Measurements from ENCODE around the gene SLC16A8.
A peak's percentile ranks its signal among the peaks of the same experiment; 100 is the strongest.

The SLC16A8 gene

DNA sequence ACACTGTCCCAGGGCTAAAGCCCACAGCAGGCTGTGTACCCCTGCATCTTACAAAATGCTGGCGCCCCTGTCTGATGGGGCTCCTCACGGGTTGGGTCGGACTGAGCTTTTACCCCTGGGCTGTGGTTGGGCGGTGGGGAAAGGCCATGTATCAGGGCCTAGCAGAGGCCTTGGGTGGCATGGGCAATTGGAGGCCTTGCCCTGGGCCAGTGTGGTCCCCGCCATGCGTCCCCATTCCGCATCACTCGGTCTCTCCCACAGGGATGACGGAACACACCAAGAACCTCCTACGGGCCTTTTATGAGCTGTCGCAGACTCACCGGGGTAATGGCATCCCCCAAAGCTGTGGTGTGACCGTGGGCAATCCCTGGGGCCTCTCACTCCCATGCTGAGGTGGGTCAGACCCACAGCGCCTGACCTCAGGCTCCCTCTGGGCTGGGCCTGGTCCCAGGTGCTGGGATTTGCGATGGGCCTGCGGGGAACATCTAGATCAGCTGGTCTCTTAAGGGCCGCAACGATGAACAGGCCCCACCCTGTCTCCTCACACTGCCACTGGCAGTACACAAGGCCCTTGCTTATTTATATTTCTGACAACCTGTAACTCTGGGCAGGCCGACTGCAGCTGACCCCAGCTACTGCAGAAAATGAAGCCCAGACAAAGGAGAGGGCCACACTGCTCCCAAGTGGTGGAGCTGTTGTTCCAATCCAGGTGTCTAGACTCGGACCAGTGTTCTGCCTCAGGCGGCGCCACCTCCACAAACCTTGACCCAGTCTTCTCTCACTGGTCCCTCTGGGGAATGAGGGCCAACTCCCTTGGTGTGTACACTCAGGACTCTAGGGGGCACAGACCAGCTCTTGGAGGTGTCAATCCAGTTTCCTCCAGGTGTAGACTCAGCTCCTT is 12.3 kb downstream of the SLC16A8 start:
- DNase-seq: no peak

DNA sequence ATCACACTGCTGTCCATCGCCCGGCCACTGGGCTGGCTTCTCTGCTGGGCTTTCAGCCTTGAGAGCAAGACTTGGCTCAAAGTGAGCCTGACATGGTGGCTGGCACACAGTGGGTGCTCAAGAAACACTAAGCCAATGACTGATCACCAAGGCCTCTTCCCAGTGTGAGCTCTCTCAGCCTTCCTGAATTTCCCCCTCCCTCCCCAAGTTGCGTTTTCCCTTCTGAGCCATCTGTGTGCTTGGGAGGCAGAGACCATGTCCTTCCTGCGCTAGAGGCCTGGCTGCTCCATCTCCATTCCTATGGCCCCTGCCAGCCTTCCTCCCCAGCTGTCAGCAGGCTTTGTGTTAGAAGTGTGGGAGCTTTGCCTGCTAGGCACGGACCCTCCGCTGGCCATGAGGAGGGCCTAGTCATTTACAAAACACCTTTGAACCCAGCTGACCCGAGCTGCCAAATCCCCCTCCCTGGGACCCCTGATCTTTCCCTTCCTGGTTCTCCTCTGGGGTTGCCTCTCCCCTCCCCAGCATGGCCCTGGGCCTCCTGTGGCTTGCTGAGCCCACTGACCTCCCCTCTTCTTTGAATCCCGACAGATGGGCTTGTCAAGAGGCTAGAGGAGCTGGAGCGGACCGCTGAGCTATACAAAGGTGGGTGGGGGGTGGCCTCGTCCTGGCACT is 13.6 kb downstream of the SLC16A8 start:
- no peak for DNase-seq

DNA sequence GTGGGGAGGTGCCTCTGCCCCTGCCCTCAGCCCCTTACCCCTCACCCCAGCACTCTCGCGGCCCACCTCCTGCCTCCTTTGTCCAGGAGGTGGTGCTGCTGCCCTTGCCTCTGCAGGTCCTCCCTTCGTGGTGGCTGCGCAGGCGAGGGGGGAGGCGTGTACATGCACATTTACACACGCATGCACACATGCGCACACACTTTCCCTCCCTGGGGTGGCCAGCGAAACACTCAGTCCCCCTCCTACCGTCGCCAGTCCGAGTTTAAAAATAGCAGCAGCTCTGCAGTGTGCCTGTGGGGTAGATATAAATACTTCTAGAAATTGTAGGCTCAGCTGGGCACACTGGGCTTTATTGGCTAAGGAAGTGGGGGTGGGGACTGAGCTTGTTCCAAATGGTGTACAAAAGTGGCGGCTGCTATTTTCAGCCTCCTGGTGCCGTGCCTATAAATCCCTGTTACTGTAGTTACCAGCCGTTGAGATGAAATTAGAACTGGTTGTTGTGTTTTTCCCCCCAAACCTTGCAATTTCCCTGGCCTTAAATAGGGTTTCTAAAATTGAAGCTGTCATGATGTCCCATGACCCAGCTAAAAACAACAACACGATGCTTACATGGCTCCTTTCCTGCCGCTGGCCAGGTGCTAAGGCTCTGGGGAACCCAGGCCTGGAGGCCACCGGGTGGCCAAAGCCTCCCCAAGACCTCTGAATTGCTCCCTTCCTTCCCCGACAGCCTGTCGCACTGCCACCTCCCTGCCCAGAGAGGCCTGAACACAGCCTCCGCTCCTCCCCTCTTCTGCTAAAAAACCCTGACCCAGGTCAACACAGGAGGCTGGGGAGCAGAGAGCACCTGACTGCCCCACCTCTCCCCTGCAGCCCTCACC is 14.4 kb downstream of the SLC16A8 start:
- DNase-seq: no peak

DNA sequence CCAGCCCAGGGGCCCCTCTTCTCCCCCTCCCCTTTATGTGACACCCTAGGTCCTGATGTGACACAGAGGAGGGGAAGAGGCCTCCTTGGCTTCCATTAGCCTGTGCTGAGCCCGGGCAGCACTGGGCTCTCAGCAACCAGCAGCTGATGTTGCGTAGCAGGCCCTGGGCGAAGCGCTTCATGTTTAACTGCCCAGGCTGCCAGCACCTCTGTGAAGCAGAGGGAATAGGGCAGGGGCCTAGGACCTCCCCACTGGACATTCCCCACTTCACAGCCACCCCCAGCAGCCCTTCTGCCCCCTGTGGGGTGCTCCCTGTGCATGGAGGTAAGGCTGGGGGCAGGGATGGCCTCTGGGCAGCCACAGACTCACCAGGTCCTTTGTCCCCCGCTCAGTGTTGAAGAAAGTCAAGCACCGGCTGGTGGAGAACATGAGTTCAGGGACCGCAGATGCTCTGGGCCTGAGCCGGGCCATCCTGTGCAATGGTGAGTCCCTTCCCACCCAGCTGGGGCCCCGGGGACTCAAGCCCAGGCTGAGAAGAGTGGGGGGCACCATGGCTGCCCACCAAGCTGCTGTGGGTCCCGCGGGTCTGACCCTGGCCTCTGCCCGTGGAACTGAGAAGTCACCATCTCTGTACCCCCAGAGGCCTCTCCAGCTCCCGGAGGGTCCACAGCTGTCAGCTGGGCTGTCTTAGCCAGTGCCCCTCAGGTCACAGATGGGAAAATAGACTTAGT is 15.2 kb downstream of the SLC16A8 start:
- DNase-seq: no peak

DNA sequence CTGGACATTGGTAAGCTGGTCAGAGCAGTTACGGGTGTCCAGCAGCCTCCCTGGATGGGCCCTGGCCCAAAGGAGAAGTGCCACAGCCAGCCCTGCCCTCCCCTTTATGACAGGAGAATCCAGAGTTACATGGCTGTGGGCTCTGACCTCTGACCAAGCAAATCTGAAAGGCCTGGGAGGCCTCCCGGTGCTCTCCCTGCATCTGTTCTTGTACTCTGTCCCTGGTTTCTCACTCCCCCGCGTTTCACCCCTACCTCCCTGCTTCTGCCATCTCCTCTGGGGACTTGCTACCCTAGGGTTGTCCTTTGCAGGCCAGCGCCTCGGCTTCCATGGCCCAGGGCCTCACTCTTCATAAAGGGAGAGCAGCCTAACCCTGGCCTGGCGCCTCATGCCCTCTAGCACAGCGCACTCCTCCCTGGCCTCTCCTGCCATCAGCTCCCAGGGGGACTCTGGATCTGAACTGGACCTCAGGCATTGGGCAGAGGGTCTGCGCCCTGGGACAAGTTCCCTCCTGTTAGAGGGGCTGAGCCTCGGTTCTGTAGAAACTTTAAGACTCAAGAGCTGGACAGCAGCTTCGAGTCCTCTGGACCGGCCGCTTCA is 16.1 kb downstream of the SLC16A8 start:
- no peak for DNase-seq

DNA sequence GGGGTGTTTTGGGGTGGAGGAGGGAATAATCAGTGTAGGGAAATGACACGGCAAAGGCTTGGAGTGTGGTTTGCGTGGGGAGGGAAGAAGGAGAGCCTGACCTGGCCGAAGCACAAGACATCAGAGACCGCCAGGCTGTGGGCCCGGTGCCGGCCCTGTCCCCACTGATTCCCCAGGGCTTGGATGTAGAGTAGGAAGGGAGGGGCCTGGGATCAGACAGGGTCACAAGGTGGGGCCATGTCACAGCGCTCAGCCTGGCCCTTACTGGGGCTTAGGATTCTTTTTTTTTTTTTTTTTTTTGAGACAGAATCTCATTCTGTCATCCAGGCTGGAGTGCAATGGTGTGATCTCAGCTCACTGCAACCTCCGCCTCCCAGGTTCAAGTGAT is 17.0 kb downstream of the SLC16A8 start:
- DNase-seq: no peak

DNA sequence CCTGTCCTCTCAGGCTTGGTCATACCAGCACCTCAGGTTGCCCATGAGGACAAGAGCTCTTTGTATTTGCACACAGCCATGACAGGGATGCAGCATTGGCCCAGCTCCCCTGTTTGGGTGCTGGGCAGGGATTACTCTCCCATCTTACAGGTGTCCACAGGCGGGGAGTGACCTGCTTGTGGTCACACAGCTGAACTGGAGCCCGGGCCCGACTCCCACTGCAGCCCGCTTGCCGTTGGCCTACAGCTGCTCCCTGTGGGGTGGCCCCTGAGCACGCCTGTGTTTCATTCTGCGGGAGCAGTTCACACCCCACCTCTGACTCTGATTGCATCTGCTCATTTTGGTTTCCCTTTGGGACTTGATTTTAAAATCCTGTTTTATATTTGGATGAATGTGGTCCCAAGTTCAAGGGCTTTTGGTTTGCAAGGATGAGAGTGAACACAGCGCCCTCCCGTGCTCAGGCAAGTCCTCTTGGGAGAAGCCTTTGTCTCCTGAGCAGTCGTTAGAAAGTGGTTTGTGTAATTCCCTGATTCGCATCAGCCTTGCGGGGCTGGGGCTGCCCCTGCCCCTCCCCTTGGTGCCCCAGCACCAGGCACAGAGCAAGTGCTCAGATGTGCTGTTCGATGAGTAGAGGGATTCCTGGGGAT is 17.5 kb downstream of the SLC16A8 start:
- no peak for DNase-seq

DNA sequence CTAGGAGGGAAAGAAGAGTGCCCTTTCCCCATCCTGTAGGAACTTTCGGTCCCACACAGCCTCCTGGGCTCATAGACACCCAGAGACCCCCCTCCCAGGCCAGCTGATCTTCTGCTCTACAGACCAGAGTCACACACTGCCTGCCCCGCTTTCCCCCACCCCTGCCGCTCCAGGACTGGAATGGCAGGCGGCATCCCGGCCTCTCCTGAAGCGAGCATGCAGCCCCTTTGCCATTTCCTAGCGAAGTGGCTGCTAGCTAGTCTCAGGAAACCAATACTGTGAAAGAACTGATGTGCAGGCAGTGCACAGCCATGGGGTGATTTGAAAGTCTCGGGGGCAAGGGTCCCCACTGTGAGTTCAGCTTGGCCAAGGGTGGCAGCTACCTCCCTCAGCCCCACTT is 18.4 kb downstream of the SLC16A8 start:
- no peak for DNase-seq

DNA sequence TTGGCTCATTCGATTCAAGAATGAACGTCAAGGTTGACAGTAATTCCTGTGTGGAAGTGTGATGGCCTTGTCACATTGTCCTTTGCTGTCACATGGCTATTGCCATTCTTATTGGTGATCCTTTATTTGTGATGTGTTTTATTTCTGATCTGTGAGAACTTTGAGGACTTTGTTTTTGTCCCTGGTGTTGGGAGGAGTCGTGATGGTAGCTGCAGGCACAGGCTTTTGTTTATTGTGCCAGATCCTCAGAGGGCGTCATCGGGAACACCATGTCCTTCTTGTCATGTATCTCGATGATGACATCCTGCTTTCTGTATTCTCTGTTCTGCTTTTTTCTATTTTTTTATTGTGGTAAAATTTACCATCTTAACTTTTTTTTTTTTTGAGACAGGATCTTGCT is 21.2 kb downstream of the SLC16A8 start:
- no peak for DNase-seq

DNA sequence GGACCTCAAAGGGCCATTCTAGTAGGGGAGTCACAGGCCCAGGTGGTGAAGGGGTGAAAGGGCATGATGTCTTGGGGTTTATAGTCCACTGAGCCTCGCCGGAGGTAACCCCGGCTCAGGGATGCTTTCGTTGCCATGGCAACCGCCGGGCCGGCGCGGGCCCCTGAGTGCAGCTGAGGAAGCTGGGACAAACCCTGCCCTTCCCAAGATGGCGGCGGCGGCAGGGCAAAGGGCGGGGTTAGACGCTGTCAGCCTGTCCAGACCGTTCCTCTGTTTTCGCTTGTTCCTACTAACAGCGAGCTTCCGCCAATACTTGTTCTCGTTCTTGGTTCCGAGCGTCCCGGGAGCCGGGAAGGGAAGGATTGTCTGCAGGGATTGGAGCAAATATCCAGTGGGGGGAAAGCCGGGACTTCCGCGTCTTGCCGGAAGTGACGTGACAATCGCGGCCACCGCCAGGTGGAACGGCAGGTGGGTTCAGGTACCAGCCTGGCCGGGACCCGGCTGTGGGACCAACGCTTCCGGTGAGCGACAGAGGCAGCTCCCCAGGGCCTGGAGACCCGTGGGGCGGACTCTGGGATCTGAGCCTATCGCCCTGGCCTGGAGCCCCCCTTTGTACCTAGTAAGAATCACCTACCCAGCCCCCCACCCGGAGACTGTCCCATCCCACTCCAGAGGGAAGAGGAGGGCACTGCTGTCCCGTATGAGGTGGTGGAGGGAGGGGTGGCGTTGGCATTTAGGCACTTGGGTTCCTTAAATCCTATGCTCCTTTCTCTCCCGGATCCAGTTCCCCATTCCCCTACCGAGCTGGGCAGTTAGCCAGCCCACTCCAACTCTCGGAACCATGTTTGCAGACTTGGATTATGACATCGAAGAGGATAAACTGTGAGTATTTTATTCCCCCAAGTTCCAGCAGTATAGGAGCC is 26.8 kb downstream of the SLC16A8 start, which contains the start of gene PICK1:
Gene PICK1, plus strand, starts transcription at position 436 of the 923 bp plus-strand sequence. Its CDS starts 406 bp downstream, at position 842.
- peak; percentile 60 to 80 (median 72) for DNase-seq

DNA sequence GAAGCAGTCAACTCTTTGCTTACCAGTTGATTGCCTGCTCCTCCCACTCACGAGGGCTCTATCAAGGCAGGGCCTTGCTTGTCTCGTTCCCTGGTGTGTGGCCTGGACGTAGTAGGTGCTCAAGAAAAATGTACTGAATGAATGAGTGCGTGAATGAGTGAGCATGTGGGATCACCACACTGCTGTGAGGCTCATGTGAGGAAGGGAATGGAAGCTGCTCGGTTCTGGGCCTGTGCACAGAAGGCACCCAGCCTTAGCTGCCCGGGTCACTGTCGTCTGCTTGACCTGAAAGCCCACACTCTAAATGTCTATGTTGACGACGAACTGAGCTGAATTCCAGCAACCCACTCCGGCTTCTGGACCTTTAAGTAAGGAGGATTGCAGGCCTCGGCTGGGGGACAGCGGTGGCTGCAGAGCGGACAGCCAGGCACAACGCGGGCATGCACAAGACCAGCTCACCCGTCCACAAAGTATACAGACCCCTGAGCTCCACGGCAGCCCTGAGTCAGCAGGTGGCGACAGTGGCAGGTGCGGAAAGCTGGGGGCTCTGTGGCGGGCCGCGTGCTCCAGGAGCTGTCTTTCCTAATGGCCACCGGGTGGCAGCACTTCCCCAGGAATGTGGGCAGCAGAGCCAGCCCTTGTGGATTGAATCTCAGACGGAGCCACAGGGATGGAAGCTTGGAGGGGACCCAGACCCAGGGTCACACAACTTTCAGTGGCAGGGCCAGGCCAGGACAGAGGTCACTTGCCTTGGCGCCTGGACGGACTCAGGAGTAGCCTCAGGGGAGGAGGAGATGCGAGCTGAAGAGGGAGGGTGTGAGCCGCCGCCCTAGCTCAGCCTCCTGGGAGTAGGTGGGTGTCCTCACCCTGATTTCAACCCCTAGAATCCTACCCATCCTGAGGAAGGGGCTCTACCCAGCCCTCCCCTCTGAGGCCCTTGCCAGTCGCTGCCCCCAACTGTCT is 31.8 kb downstream of the SLC16A8 start:
- DNase-seq: peak; percentile 53 to 70 (median 66)

DNA sequence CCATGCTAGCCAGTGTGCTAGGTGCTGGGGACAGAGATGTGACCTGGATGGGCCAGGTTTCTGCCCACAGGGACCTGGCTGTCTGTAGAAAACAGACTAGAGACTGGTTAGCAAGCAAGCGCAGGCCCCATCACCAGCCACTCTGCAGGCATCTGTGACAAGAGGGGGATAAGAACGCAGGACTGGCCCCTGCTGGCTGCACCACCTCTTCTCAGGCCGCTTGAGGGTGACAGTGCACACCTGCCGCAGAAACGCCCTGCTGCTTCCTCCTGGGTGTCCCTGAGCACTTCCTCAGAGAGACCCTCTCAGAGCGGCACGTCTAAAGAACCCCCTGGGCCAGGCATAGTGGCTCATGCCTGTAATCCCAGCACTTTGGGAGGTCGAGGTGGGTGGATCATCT is 32.7 kb downstream of the SLC16A8 start:
- no peak for DNase-seq

DNA sequence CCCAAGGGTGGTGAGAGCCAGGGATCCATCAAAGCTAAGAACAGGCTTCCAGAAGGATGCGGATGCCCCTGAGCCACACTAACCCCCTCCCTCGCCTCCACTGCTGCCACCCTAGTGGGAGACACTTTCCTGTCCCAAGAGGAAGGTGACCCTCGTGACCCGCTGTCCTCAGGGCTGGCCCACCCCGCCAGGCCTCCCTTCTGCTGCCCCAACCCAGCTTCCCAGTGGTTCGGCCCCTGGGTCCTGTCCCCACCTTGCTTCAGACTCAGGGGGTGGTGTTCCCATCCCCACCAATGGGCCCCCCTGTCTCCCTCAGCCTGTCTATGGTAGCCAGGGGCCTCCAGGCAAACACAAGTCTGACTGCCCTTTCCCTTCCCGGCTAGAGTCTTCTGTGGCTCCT is 33.3 kb downstream of the SLC16A8 start:
- DNase-seq: no peak

DNA sequence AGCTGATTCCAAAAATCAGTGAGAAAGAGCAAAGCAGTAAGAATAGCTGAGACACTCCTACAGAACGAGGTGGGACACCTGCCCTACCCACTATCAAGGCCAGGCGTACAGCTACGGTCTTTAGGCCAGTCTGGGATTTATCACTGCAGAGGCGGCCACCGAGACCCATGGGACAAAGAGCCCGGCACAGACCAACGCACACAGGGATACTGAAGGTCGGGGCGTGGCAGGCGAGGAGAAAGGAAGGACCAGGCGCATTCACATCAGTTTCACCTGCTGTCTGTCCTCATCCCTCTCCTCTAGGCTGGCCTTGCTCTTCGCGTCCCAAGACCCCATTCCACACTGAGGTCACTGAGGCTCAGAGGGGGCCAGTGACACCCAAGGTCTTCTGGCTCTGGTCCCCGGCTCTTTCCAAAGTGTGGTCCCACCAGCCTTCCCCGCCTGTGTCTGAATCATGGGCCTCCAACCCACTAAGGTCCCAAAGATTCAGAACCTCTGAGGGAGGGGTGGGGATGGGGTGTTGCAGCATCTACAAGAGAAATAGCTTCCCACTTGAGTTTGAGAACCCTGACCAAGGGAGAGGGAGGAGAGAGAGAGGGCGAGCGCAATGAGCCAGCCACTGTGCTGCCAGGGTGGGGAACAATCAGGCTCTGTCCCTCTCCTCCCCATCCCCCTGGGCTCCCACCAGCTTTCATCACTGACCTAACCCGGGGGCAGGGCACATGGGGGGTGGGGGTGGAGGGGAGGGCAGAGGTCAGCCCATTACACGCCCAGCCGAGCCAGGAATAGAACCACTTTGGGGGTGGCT is 34.0 kb downstream of the SLC16A8 start:
- no peak for DNase-seq

DNA sequence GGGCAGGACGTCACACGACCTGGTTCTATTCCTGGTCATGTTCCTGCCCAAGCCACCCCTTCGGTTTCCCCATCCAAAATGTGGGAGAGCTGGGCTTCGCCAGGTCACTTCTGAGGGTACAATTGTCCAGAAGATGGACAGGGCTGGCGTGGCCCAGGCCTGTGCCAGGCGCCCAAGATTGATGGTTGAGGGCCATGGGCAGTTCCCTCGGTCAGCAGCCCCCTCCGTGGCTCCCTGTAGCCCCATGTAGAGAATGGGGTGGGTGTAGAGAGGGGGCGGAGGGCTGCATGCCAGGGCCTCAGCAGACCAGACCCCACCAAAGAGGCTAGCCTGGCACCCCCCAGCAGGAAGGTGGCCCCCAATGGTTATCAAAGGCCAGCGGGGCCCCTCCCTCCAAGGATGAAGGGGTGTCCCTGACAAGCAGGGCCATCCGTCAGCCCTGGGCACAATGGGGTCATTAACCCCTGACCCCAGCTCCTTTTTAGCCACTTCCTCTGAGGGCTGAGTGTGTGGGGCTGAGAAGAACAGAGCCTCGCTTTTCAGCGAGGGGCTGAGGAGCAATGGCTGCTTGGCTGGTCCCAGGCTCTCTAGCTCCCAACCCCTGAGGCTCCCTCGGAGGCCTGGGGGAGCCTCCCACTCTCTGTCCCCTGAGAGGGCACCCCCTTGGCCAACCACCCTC is 37.8 kb downstream of the SLC16A8 start:
- DNase-seq: no peak

DNA sequence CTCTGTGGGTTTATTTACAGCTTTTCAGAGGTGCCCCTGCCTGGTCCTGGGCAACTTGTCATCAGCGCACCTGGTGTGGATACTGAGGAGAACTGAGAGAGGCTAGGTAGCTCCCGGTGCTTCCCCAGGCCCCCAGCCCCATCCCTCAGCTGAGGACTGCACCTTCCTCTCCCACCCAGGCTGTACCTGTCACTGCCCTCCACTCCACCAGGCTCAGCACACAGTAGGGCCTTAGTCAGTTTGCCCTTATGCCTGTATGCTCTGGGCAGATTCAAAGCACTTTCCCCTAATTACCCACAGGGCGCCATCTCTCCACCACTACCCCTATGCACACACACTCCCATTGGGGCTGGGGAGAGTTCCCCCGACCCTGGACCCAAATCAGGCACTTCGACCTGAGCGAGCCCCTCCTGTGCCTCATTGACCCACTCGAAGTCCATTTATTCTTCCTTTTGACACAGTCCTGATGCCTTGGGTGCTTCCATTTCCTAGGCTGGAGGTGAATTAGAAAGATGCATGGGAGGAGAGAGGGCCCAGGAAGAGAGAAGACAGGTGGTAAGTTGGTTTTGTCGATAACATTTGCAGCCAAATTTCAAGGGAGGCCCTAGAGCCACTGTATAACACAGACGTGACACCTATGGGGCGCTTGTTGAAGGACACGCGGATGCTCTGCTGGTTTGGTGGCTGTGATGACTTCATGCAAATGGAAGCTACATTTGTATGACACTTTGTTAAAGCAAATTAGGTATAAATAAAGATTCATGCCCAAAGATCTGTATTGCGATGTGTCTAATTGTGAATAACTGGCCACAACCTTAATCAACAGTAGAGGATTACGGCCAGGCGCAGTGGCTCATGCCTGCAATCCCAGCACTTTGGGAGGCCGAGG is 40.6 kb downstream of the SLC16A8 start:
- no peak for DNase-seq

DNA sequence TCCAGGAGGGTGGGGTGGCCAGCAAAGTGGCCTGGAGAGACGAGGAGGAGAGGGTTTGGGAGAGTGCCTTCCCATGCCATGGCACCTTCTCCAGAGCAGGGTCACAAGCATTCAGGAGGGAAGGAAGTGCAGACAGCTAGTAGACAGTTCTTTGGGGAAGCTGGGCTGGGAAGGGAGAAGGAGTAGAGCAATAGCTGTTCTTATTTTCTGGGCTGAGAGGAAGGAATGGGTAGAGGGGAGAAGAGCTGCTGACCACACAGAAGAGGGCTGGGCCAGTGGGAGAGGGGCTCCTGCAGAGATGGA is 41.5 kb downstream of the SLC16A8 start:
- DNase-seq: no peak

Data from T-helper 1 cell (primary cell).